ENCODE measurements around the gene CYP27A1. TPM values are rescaled to one million over a fixed set of nuclear protein-coding genes. Genes with fewer than 3 reads are reported as not detected.

Gene CYP27A1
- total and polyA plus RNA-seq, 11 donors, result 3.3 to 43.8 (median 7.4) TPM

- Histone ChIP-seq H3K9me3 (peaks cover 0 to 7% (median 1%) of the 10 kb centered on the region in 12 donors), H3K27me3 (peaks cover 0 to 13% (median 0%) of the 10 kb centered on the region in 9 donors), H3K4me3 (no peak overlapping the region), H3K36me3 (no peaks in the 10 kb centered on the region), H3K27ac (no peak overlapping the region), H3K4me1 (peaks cover 0 to 30% (median 3%) of the 10 kb centered on the region in 12 donors)
- no peak for DNase-seq
- ATAC-seq, result no peak
- intact Hi-C loops (cut with DNase I), result no loop called here
- WGBS, 4 donors, result 88 to 96% (median 89%) methylated on average over 3 of the region's 3 CpGs
- no peak for TF ChIP-seq CTCF (IDR thresholded peaks at IDR 0.05)
- no peak for TF ChIP-seq POLR2A (IDR thresholded peaks at IDR 0.05)
These were observed 4.2 kb downstream of the CYP27A1 start for GRCh38 chr2:218786133-218786532.

- intact Hi-C loops (cut with DNase I), result no loop called here
- ATAC-seq, result no peak
- Histone ChIP-seq H3K27ac (no peak overlapping the region), H3K27me3 (no peaks in the 10 kb centered on the region), H3K4me1 (peaks cover 0 to 7% (median 0%) of the 10 kb centered on the region in 12 donors), H3K4me3 (no peak overlapping the region), H3K36me3 (no peaks in the 10 kb centered on the region), H3K9me3 (peaks cover 0 to 7% (median 1%) of the 10 kb centered on the region in 12 donors)
- no peak for DNase-seq
- WGBS, 4 donors, result 70 to 82% (median 80%) methylated on average over 2 of the region's 2 CpGs
- TF ChIP-seq CTCF (IDR thresholded peaks at IDR 0.05), result no peak
- TF ChIP-seq POLR2A (IDR thresholded peaks at IDR 0.05), result no peak
These were observed 6.7 kb downstream of the CYP27A1 start for GRCh38 chr2:218788529-218789255.

- peaks cover 0 to 7% (median 0%) of the 10 kb centered on the region in 12 donors for H3K9me3 ChIP-seq
- peaks cover 0 to 3% (median 0%) of the 10 kb centered on the region in 12 donors for H3K4me1 ChIP-seq
- H3K27ac ChIP-seq, result no peak overlapping the region
- H3K27me3 ChIP-seq, result no peaks in the 10 kb centered on the region
- intact Hi-C loops (cut with DNase I), result no loop called here
- ATAC-seq (no peak), DNase-seq (no peak)
- WGBS, 4 donors, result 97 to 100% (median 99%) methylated on average over 1 of the region's 1 CpG
- H3K4me3 ChIP-seq, result no peak overlapping the region
- TF ChIP-seq CTCF (IDR thresholded peaks at IDR 0.05) (no peak), POLR2A (IDR thresholded peaks at IDR 0.05) (no peak)
- no peaks in the 10 kb centered on the region for H3K36me3 ChIP-seq
These were observed 10.5 kb downstream of the CYP27A1 start for GRCh38 chr2:218792433-218792832.

- intact Hi-C loops (cut with DNase I), result no loop called here
- TF ChIP-seq CTCF (IDR thresholded peaks at IDR 0.05), result no peak
- no peak for TF ChIP-seq POLR2A (IDR thresholded peaks at IDR 0.05)
- DNase-seq (no peak), ATAC-seq (no peak)
- Histone ChIP-seq H3K9me3 (no peaks in the 10 kb centered on the region), H3K36me3 (no peaks in the 10 kb centered on the region), H3K4me1 (peaks cover 0 to 4% (median 0%) of the 10 kb centered on the region in 12 donors), H3K27me3 (no peaks in the 10 kb centered on the region), H3K27ac (no peak overlapping the region), H3K4me3 (no peak overlapping the region)
- 93 to 95% (median 94%) methylated on average over 4 of the region's 4 CpGs for WGBS, 4 donors
These were observed 14.7 kb downstream of the CYP27A1 start for GRCh38 chr2:218796691-218797090.

Measured in heart left ventricle (tissue), 16 donors.